ENCODE data around the gene FAM171A2. TPM values are rescaled to one million over a fixed set of nuclear protein-coding genes. Genes with fewer than 3 reads are reported as not detected.

Gene FAM171A2
- total RNA-seq, 1 experiment from 2014 or later: 9.3 TPM

- no peak for DNase-seq
- Histone ChIP-seq H3K4me3 (no peak overlapping the region), H3K36me3 (no peaks in the 10 kb centered on the region), H3K9me3 (no peaks in the 10 kb centered on the region), H3K27me3 (peaks cover 11% of the 10 kb centered on the region)
These were observed 54.8 kb downstream of the FAM171A2 start for GRCh38 chr17:44308865-44309264.

- peaks cover 11% of the 10 kb centered on the region for H3K27me3 ChIP-seq
- DNase-seq: peak; percentile 80
- no peaks in the 10 kb centered on the region for H3K36me3 ChIP-seq
- H3K9me3 ChIP-seq: no peaks in the 10 kb centered on the region
- peak within 1 kb of the TSS; percentile 41 for H3K4me3 ChIP-seq
These were observed 55.3 kb downstream of the FAM171A2 start, which contains the start of gene RUNDC3A for GRCh38 chr17:44308320-44308818. Gene RUNDC3A (plus strand): TSS chr17:44308601. CDS start chr17:44308833, 232 bp downstream.

- Histone ChIP-seq H3K27me3 (peaks cover 11% of the 10 kb centered on the region), H3K4me3 (no peak overlapping the region), H3K9me3 (no peaks in the 10 kb centered on the region), H3K36me3 (no peaks in the 10 kb centered on the region)
- DNase-seq: peak; percentile 46
These were observed 56.1 kb downstream of the FAM171A2 start for GRCh38 chr17:44307387-44308186.

- Histone ChIP-seq H3K36me3 (no peaks in the 10 kb centered on the region), H3K27me3 (peaks cover 14% of the 10 kb centered on the region)
- DNase-seq: no peak
These were observed 59.0 kb downstream of the FAM171A2 start for GRCh38 chr17:44304651-44305050.

More at GRCh38 chr17:44304651-44305050, 59.0 kb downstream of the FAM171A2 start:
- no peaks in the 10 kb centered on the region for H3K9me3 ChIP-seq
- no peak overlapping the region for H3K4me3 ChIP-seq

Other genes with a start within 250 kb of the FAM171A2 start
- gene HDAC5, start 240.2 kb downstream of the FAM171A2 start, total RNA-seq (2014; rRNA removed; shearing (Covaris generic); ENCODE audit: low replicate concordance): 31.9 and 50.4 TPM in 2 replicates
- 3.8 and 6.5 TPM in 2 replicates for gene HROB, start 221.9 kb downstream of the FAM171A2 start, total RNA-seq (2014; rRNA removed; shearing (Covaris generic); ENCODE audit: low replicate concordance)
- gene ASB16, start 193.1 kb downstream of the FAM171A2 start, total RNA-seq (2014; rRNA removed; shearing (Covaris generic); ENCODE audit: low replicate concordance): not detected in 2 replicates
- 18.5 and 39.9 TPM in 2 replicates for gene TMUB2, start 176.9 kb downstream of the FAM171A2 start, total RNA-seq (2014; rRNA removed; shearing (Covaris generic); ENCODE audit: low replicate concordance)
- 37.0 and 53.2 TPM in 2 replicates for gene ATXN7L3, start 164.0 kb downstream of the FAM171A2 start, total RNA-seq (2014; rRNA removed; shearing (Covaris generic); ENCODE audit: low replicate concordance)
- 51.2 and 64.2 TPM in 2 replicates for gene UBTF, start 144.2 kb downstream of the FAM171A2 start, total RNA-seq (2014; rRNA removed; shearing (Covaris generic); ENCODE audit: low replicate concordance)
- not detected in 2 replicates for gene SLC4A1, start 95.7 kb downstream of the FAM171A2 start, total RNA-seq (2014; rRNA removed; shearing (Covaris generic); ENCODE audit: low replicate concordance)
- not detected in 2 replicates for gene RUNDC3A, start 55.3 kb downstream of the FAM171A2 start, total RNA-seq (2014; rRNA removed; shearing (Covaris generic); ENCODE audit: low replicate concordance)
- 142 and 155 TPM in 2 replicates for gene SLC25A39, start 39.0 kb downstream of the FAM171A2 start, total RNA-seq (2014; rRNA removed; shearing (Covaris generic); ENCODE audit: low replicate concordance)
- gene GRN, start 18.6 kb downstream of the FAM171A2 start, total RNA-seq (2014; rRNA removed; shearing (Covaris generic); ENCODE audit: low replicate concordance): 109 and 170 TPM in 2 replicates
- gene ITGA2B, start 25.8 kb upstream of the FAM171A2 start, total RNA-seq (2014; rRNA removed; shearing (Covaris generic); ENCODE audit: low replicate concordance): not detected in 2 replicates
- 5.2 and 5.5 TPM in 2 replicates for gene GPATCH8, start 139.6 kb upstream of the FAM171A2 start, total RNA-seq (2014; rRNA removed; shearing (Covaris generic); ENCODE audit: low replicate concordance)
- gene FZD2, start 193.6 kb upstream of the FAM171A2 start, total RNA-seq (2014; rRNA removed; shearing (Covaris generic); ENCODE audit: low replicate concordance): 29.6 and 46.3 TPM in 2 replicates